PFSK-1 (cell line): ENCODE results near the gene TAGLN.

Experiments
- FOXP2 ChIP-seq: optimal IDR thresholded peaks from 2 replicates; pipeline ENCODE3; 2011; ENCODE audit warnings: borderline replicate concordance, control low read depth, inconsistent platforms; ENCODE audit not compliant: insufficient read depth; ENCODE audit errors: extremely low read length, extremely low read depth
- POLR2AphosphoS5 ChIP-seq: IDR thresholded peaks from 2 replicates; pipeline ENCODE4 v1.6.1; 2012; ENCODE audit warnings: low read depth, mild to moderate bottlenecking, control low read depth, low read length, moderate library complexity
- SIN3A ChIP-seq: IDR thresholded peaks from 2 replicates; pipeline ENCODE4 v1.6.1; 2012; ENCODE audit warnings: mild to moderate bottlenecking, low read length, moderate library complexity, borderline replicate concordance; ENCODE audit not compliant: insufficient read depth
- TAF1 ChIP-seq: IDR thresholded peaks from 2 replicates; pipeline ENCODE4 v1.6.1; 2012; ENCODE audit warnings: low read length, control low read depth, borderline replicate concordance; ENCODE audit not compliant: insufficient read depth
- TF ChIP-seq, protein P1 (sequence below), 2 experiments: IDR thresholded peaks; 2 replicates each; pipeline versions ENCODE4 v1.6.1 to v1.8.0; 2011 to 2012; ENCODE audit warnings: low read depth in 2 of 2, low read length in 2 of 2, control low read depth in 1 of 2, inconsistent platforms in 1 of 2, mild to moderate bottlenecking in 1 of 2, moderate library complexity in 1 of 2; ENCODE audit not compliant: insufficient read depth in 1 of 2

Gene TAGLN

GRCh38 chr11:117180661-117181585 is 18.2 kb upstream of the TAGLN start:
- TF ChIP-seq TAF1: no peak
- TF ChIP-seq, protein P1, sequence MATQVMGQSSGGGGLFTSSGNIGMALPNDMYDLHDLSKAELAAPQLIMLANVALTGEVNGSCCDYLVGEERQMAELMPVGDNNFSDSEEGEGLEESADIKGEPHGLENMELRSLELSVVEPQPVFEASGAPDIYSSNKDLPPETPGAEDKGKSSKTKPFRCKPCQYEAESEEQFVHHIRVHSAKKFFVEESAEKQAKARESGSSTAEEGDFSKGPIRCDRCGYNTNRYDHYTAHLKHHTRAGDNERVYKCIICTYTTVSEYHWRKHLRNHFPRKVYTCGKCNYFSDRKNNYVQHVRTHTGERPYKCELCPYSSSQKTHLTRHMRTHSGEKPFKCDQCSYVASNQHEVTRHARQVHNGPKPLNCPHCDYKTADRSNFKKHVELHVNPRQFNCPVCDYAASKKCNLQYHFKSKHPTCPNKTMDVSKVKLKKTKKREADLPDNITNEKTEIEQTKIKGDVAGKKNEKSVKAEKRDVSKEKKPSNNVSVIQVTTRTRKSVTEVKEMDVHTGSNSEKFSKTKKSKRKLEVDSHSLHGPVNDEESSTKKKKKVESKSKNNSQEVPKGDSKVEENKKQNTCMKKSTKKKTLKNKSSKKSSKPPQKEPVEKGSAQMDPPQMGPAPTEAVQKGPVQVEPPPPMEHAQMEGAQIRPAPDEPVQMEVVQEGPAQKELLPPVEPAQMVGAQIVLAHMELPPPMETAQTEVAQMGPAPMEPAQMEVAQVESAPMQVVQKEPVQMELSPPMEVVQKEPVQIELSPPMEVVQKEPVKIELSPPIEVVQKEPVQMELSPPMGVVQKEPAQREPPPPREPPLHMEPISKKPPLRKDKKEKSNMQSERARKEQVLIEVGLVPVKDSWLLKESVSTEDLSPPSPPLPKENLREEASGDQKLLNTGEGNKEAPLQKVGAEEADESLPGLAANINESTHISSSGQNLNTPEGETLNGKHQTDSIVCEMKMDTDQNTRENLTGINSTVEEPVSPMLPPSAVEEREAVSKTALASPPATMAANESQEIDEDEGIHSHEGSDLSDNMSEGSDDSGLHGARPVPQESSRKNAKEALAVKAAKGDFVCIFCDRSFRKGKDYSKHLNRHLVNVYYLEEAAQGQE (IDR thresholded peaks at IDR 0.05; ENCODE audit: insufficient read depth in 1 of 2, low read depth in 2 of 2, low read length in 2 of 2): no peak
- TF ChIP-seq POLR2AphosphoS5: no peak
- TF ChIP-seq SIN3A: no peak
- no peak for TF ChIP-seq FOXP2

- no peak for TF ChIP-seq TAF1
Observed at GRCh38 chr11:117181586-117182550, 17.3 kb upstream of the TAGLN start.

DNA sequence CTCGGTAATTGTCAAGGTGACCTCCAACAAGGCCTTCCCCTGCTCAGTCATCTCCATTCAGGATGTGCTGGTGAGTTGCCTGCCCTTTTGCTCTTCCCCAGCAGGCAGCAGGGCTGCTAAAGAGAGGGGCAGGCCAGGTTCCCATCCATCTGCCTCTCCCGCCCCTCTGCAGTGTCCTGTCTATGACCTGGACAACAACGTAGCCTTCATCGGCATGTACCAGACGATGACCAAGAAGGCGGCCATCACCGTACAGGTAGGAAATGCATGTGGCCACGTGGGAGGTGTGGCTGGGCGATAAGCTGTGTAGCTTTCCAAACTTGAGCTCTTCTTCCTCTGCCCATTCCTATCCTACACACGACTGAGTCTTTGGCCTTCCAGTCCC is 16.6 kb upstream of the TAGLN start:
- no peak for TF ChIP-seq FOXP2
- TF ChIP-seq, protein P1 (IDR thresholded peaks at IDR 0.05; ENCODE audit: insufficient read depth in 1 of 2, low read depth in 2 of 2, low read length in 2 of 2): no peak
- no peak for TF ChIP-seq POLR2AphosphoS5
- no peak for TF ChIP-seq TAF1
- TF ChIP-seq SIN3A: no peak

GRCh38 chr11:117183724-117184349 is 15.3 kb upstream of the TAGLN start:
- TF ChIP-seq SIN3A (no peak), FOXP2 (no peak), POLR2AphosphoS5 (no peak), TAF1 (no peak)
- TF ChIP-seq, protein P1 (IDR thresholded peaks at IDR 0.05; ENCODE audit: insufficient read depth in 1 of 2, low read depth in 2 of 2, low read length in 2 of 2): no peak

GRCh38 chr11:117185736-117186430 is 13.3 kb upstream of the TAGLN start:
- TF ChIP-seq SIN3A (no peak), POLR2AphosphoS5 (no peak), TAF1 (no peak), FOXP2 (no peak)
- TF ChIP-seq, protein P1 (IDR thresholded peaks at IDR 0.05; ENCODE audit: insufficient read depth in 1 of 2, low read depth in 2 of 2, low read length in 2 of 2): no peak
